ENCODE measurements around the gene VAT1.

DNA sequence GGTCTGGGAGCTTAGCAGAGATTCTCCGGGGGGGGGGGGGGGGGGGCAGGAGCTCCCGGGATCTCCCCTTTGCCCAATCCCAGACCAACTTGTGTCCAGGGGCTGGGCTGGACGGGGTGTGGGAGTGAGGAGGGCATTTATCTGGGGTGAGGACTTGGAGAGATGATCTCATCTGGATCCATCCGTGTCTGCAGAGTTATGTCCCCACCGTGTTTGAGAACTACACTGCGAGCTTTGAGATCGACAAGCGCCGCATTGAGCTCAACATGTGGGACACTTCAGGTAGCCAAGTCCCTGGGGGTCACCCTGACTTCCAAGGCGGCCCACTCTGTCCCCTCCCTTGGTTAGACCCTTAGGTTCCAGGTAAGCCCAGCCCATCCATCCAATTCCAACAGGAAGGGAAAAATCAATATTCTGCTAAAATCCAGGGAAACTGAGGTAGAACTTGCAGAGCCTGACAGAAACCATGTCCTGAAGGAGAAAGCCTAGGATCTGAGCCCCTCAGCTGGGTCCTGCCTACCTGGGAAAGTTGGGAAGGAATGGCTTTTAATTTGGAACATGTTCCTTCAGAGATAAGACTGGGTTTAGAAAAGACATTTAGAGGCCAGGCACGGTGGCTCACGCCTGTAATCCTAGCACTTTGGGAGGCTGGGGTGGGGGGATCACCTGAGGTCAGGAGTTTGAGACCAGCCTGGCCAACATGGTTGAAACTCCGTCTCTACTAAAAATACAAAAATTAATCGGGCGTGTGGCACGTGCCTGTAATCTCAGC, 3.8 kb upstream of the VAT1 start:
- TF ChIP-seq POLR2A (IDR thresholded peaks at IDR 0.05; ENCODE audit: low read depth, low read length): no peak
- TF ChIP-seq POLR2AphosphoS5 (IDR thresholded peaks at IDR 0.05; ENCODE audit: low read depth, low read length): no peak
- TF ChIP-seq TAF1 (IDR thresholded peaks at IDR 0.05; ENCODE audit: low read depth, low read length): no peak
- TF ChIP-seq POU2F2 (IDR thresholded peaks at IDR 0.05; ENCODE audit: low read depth, low read length): no peak
- no peak for TF ChIP-seq PAX5 (IDR thresholded peaks at IDR 0.05; ENCODE audit: insufficient read depth, low read length, severe bottlenecking)
- no peak for TF ChIP-seq SPI1 (IDR thresholded peaks at IDR 0.05; ENCODE audit: low read depth, low read length)

Data from GM12891 (cell line).